Endothelial cell of umbilical vein (primary cell): ENCODE measurements around the gene CISH. TPM values are rescaled to one million over a fixed set of nuclear protein-coding genes. Genes with fewer than 3 reads are reported as not detected.
A peak's percentile ranks its signal among the peaks of the same experiment; 100 is the strongest.

ENCODE experiments used
- Bru-seq: library from RNA; stranded (reverse); fragments of 400-500 nt; gene quantifications from one replicate; lab custom pipeline; 2021; lab: Mats Ljungman, UMichigan
- BruChase-seq, 2 experiments: library from RNA; stranded (reverse); fragments of 400-500 nt; gene quantifications; one replicate each; lab custom pipeline; 2021; lab: Mats Ljungman, UMichigan
- BruUV-seq: library from RNA; stranded (reverse); fragments of 400-500 nt; replicated peaks from 2 replicates; lab custom pipeline; 2021; lab: Mats Ljungman, UMichigan
- CTCF ChIA-PET: fragments of 300-600, 350-600 bp; sonication (Branson Sonifier 250); formaldehyde crosslinking; loops from one replicate; lab custom pipeline; 2021; ENCODE audit warnings: antibody characterized with exemption, inconsistent platforms; lab: Charles Lee
- POLR2A ChIA-PET: fragments of 300-600, 350-600 bp; sonication (Branson Sonifier 250); formaldehyde crosslinking; loops from one replicate; lab custom pipeline; 2021; ENCODE audit warnings: antibody characterized with exemption, inconsistent platforms; lab: Charles Lee
- DNase-seq: peaks from one replicate; pipeline ENCODE4 v3.0.0-alpha.2; 2011; ENCODE audit warnings: low read depth, low spot score
- FAIRE-seq: peaks from 2 replicates; lab custom pipeline; 2011; peaks lifted over from hg19 to GRCh38; lab: Jason Lieb, UNC
- H2AFZ ChIP-seq: 2 replicates; pipeline ENCODE4 v1.6.0; 2012; ENCODE audit warnings: low read depth, low read length, control low read depth, inconsistent platforms
- H3K27ac ChIP-seq: 2 replicates; pipeline ENCODE4 v1.5.1; 2011; ENCODE audit warnings: low read depth, mild to moderate bottlenecking, control low read depth, low read length, moderate library complexity; ENCODE audit not compliant: insufficient read depth
- H3K27me3 ChIP-seq, 2 experiments: 2 replicates each; pipeline versions ENCODE4 v1.6.0 to v1.6.1; 2011; ENCODE audit warnings: low read length in 2 of 2, mixed read lengths in 1 of 2; ENCODE audit not compliant: control insufficient read depth in 2 of 2, insufficient read depth in 2 of 2
- H3K36me3 ChIP-seq, 2 experiments: 2 replicates in 1 of 2; 3 replicates in 1 of 2; pipeline ENCODE4 v1.5.1; 2011; ENCODE audit warnings: low read length in 2 of 2, mild to moderate bottlenecking in 1 of 2, moderate library complexity in 1 of 2; ENCODE audit not compliant: control insufficient read depth in 2 of 2, insufficient read depth in 2 of 2; ENCODE audit errors: extremely low read depth in 1 of 2
- H3K4me1 ChIP-seq: 3 replicates; pipeline ENCODE4 v1.5.1; 2011; ENCODE audit warnings: mild to moderate bottlenecking, low read length; ENCODE audit not compliant: control insufficient read depth, insufficient read depth; ENCODE audit errors: extremely low read depth
- H3K4me2 ChIP-seq: 2 replicates; pipeline ENCODE4 v1.6.1; 2011; ENCODE audit warnings: low read length, control low read depth, mixed read lengths; ENCODE audit not compliant: insufficient read depth
- H3K4me3 ChIP-seq, 3 experiments: fragments of 200-600 bp in 1 of 3; sonication (generic), shearing (Covaris generic) in 1 of 3; replicated peaks in 1 of 3; 2 replicates each; pipeline ENCODE4 v1.5.1; 2011 to 2016; ENCODE audit warnings: control low read depth in 3 of 3, low read length in 3 of 3, mild to moderate bottlenecking in 2 of 3, inconsistent platforms in 1 of 3, low read depth in 1 of 3, moderate library complexity in 1 of 3; ENCODE audit not compliant: insufficient read depth in 1 of 3
- H3K79me2 ChIP-seq: 2 replicates; pipeline ENCODE4 v1.6.0; 2012; ENCODE audit warnings: low read length, inconsistent platforms; ENCODE audit not compliant: control insufficient read depth, insufficient read depth
- H3K9ac ChIP-seq: replicated peaks from 2 replicates; pipeline ENCODE3; 2011; ENCODE audit warnings: low read length, control low read depth; ENCODE audit not compliant: insufficient read depth; ENCODE audit errors: extremely low read depth
- H3K9me1 ChIP-seq: replicated peaks from 3 replicates; pipeline ENCODE4 v1.6.0; 2011; ENCODE audit warnings: mild to moderate bottlenecking, low read length; ENCODE audit not compliant: control insufficient read depth, insufficient read depth; ENCODE audit errors: extremely low read depth
- H3K9me3 ChIP-seq: replicated peaks from 2 replicates; pipeline ENCODE4 v1.5.1; 2012; ENCODE audit warnings: low read length, inconsistent platforms; ENCODE audit not compliant: control insufficient read depth, insufficient read depth
- H4K20me1 ChIP-seq: replicated peaks from 2 replicates; pipeline ENCODE3; 2011; ENCODE audit warnings: mild to moderate bottlenecking, low read length; ENCODE audit not compliant: control insufficient read depth, insufficient read depth; ENCODE audit errors: extremely low read depth
- CTCF ChIP-seq, 2 donors: IDR thresholded peaks; 1 replicate in 1 of 2; 2 replicates in 1 of 2; pipeline ENCODE4 v1.5.1; 2011; ENCODE audit warnings: low read length in 2 of 2, mild to moderate bottlenecking in 2 of 2, moderate library complexity in 2 of 2, control low read depth in 1 of 2, inconsistent platforms in 1 of 2, low read depth in 1 of 2; ENCODE audit not compliant: insufficient read depth in 1 of 2; ENCODE audit errors: extremely low read depth in 1 of 2
- POLR2AphosphoS5 ChIP-seq: IDR thresholded peaks from 2 replicates; pipeline ENCODE4 v1.6.1; 2012; ENCODE audit warnings: low read depth, mild to moderate bottlenecking, control low read depth, low read length, moderate library complexity; ENCODE audit not compliant: insufficient read depth
- dilution Hi-C: fragments of 300-500 bp; cut with MboI; formaldehyde crosslinking; loops from one replicate; pipeline ENCODE4 v1.15.0; 2019; ENCODE audit warnings: low sequenced_read_pairs; ENCODE audit not compliant: extremely low pct_ligation_motif_present
- intact Hi-C: fragments of 100-400 bp; cut with micrococcal nuclease; formaldehyde crosslinking; loops from one replicate; pipeline ENCODE4 v1.10.0; 2022
- long read RNA-seq: library from polyadenylated mRNA; stranded (forward); transcript quantifications from one replicate; pipeline ENCODE4 v2.0.0, GENCODE V29; 2021
- polyA minus RNA-seq, 3 experiments: library from RNA; depleted of rRNA, polyadenylated mRNA; stranded (reverse); fragments of >200 nt; gene quantifications; 1 replicate in 1 of 3; 2 replicates in 2 of 3; pipeline ENCODE4 v1.2.3, GENCODE V29; 2011
- polyA plus RNA-seq, 4 experiments: library from polyadenylated mRNA; depleted of rRNA in 3 of 4; stranded (reverse) in 3 of 4; unstranded in 1 of 4; fragments of >200 nt; gene quantifications; 2 replicates each; pipeline versions ENCODE4 v1.2.1 to v1.2.3, GENCODE V29; 2011 to 2012; ENCODE audit warnings: missing spikeins in 1 of 4
- total RNA-seq: library from RNA; stranded (reverse); gene quantifications from 2 replicates; pipeline ENCODE4 v1.2.3, GENCODE V29; 2021
- TF ChIP-seq, protein P1 (sequence below): IDR thresholded peaks from 2 replicates; pipeline ENCODE4 v1.6.1; 2011; ENCODE audit not compliant: insufficient read depth, insufficient read length

Gene CISH, protein sequence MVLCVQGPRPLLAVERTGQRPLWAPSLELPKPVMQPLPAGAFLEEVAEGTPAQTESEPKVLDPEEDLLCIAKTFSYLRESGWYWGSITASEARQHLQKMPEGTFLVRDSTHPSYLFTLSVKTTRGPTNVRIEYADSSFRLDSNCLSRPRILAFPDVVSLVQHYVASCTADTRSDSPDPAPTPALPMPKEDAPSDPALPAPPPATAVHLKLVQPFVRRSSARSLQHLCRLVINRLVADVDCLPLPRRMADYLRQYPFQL
- 2.2 and 2.5 TPM in 2 replicates for total RNA-seq
- polyA plus RNA-seq, result 4.1 and 5.8 TPM in 2 replicates
- polyA plus RNA-seq (2011; cell fraction: cytosol; rRNA removed), result 2.4 and 2.9 TPM in 2 replicates
- polyA plus RNA-seq (2011; cell fraction: nucleus; rRNA removed), result 2.1 and 3.5 TPM in 2 replicates
- 1.6 and 2.1 TPM in 2 replicates for polyA plus RNA-seq (2012)
- polyA minus RNA-seq, result 4.7 and 6.0 TPM in 2 replicates
- polyA minus RNA-seq (2011; cell fraction: cytosol; rRNA and poly(A)+ RNA removed), result 1.4 TPM
- polyA minus RNA-seq (2011; cell fraction: nucleus; rRNA and poly(A)+ RNA removed), result 1.8 and 2.0 TPM in 2 replicates
- percentile 46 among the genes with signal in this experiment for Bru-seq, nascent RNA
- percentile 37 among the genes with signal in this experiment for BruChase-seq, experiment 1, labeled RNA remaining after a 6-hour chase
- BruChase-seq, experiment 2, labeled RNA remaining after a 2-hour chase, result percentile 37 among the genes with signal in this experiment
- long read RNA-seq, full-length matches to known transcripts, result 6 of 8 reads
- long read RNA-seq, partial matches to known transcripts, result 0 of 8 reads
- long read RNA-seq, other reads (novel, unspliced or antisense), result 2 of 8 reads

GRCh38 chr3:50611464-50612233 lies at the start of gene CISH:
Gene CISH, minus strand, starts transcription at chr3:50611774. Its CDS starts 124 bp downstream, at chr3:50611650.
- H3K9me3 ChIP-seq, result no peaks in the 10 kb centered on the region
- POLR2A ChIA-PET, result interaction anchor here (0.9 to 1.3 kb wide), 4 partner anchors 23 to 42 kb away, joined by 3 to 9 read pairs (median 4); partner anchors contain the start of gene HEMK1
- peak; percentile 96 for DNase-seq

More at GRCh38 chr3:50611464-50612233, at the start of gene CISH:
- TF ChIP-seq, protein P1, sequence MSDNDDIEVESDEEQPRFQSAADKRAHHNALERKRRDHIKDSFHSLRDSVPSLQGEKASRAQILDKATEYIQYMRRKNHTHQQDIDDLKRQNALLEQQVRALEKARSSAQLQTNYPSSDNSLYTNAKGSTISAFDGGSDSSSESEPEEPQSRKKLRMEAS, result no peak
- peak; percentile 44 for TF ChIP-seq POLR2AphosphoS5
- TF ChIP-seq CTCF (IDR thresholded peaks at IDR 0.05; ENCODE audit: extremely low read depth in 1 of 2, insufficient read depth in 1 of 2, low read depth in 1 of 2, low read length in 2 of 2), result peak; percentile 50 to 79
- H3K36me3 ChIP-seq, result peaks cover 0 to 6% of the 10 kb centered on the region in 2 experiments
- H3K4me1 ChIP-seq, result peaks cover 21% of the 10 kb centered on the region
- H3K9me1 ChIP-seq, result no peaks in the 10 kb centered on the region
- no TSS peak for BruUV-seq
- no peaks in the 10 kb centered on the region for H3K79me2 ChIP-seq
- H3K4me2 ChIP-seq, result peak within 1 kb of the TSS; percentile 78
- dilution Hi-C loops (no loop called here), intact Hi-C loops (loop anchor here (1.0 to 10.0 kb wide), 4 partner anchors 10 to 1063 kb away; partner anchors contain the start of genes DCAF1 and TEX264)
- H3K27ac ChIP-seq, result peak within 1 kb of the TSS; percentile 50
- peak within 1 kb of the TSS; percentile 59 for H3K9ac ChIP-seq
- CTCF ChIA-PET, result interaction anchor here (0.6 to 4.9 kb wide), 22 partner anchors 10 to 928 kb away, joined by 3 to 105 read pairs (median 4); partner anchors contain the start of genes C3orf18, CYB561D2, HEMK1 and NPRL2
- H3K27me3 ChIP-seq, result no peaks in the 10 kb centered on the region
- peak; percentile 97 for FAIRE-seq
- H4K20me1 ChIP-seq, result no peaks in the 10 kb centered on the region
- peak within 1 kb of the TSS; percentile 9 to 51 (median 50) for H3K4me3 ChIP-seq
- peak within 1 kb of the TSS; percentile 93 for H2AFZ ChIP-seq
